Ecto neural progenitor cell (in vitro differentiated cells): ENCODE data around the gene VEPH1.
"Not testable (repeated sequence)": the region's sequence is repeated elsewhere in the genome, so short reads cannot be mapped to it uniquely, and the experiment has no call there.

Source experiments
- DNase-seq: peaks from one replicate; pipeline ENCODE4 v3.0.0-alpha.2; 2018; ENCODE audit warnings: low spot score

The VEPH1 gene

GRCh38 chr3:157387708-157388435 lies 115.3 kb downstream of the VEPH1 start:
- DNase-seq: no peak

- DNase-seq: no peak
These were observed 118.7 kb downstream of the VEPH1 start for GRCh38 chr3:157384491-157384890.

GRCh38 chr3:157384031-157384430 lies 119.2 kb downstream of the VEPH1 start:
- no peak for DNase-seq

- DNase-seq: no peak
These were observed 121.6 kb downstream of the VEPH1 start for GRCh38 chr3:157381606-157382005.

GRCh38 chr3:157379525-157380140 lies 123.6 kb downstream of the VEPH1 start:
- DNase-seq: no peak

- DNase-seq: no peak
These were observed 126.5 kb downstream of the VEPH1 start for GRCh38 chr3:157376603-157377300.

GRCh38 chr3:157375342-157375986 lies 127.8 kb downstream of the VEPH1 start:
- DNase-seq: no peak

- DNase-seq: no peak
These were observed 128.3 kb downstream of the VEPH1 start for GRCh38 chr3:157374933-157375332.

GRCh38 chr3:157373783-157374182 lies 129.4 kb downstream of the VEPH1 start:
- no peak for DNase-seq

- no peak for DNase-seq
These were observed 132.3 kb downstream of the VEPH1 start for GRCh38 chr3:157370867-157371266.

GRCh38 chr3:157369727-157370421 lies 133.3 kb downstream of the VEPH1 start:
- DNase-seq: no peak

- no peak for DNase-seq
These were observed 135.0 kb downstream of the VEPH1 start for GRCh38 chr3:157368171-157368570.

GRCh38 chr3:157363393-157363792 lies 139.8 kb downstream of the VEPH1 start:
- no peak for DNase-seq

- DNase-seq: no peak
These were observed 140.9 kb downstream of the VEPH1 start for GRCh38 chr3:157362348-157362747.

GRCh38 chr3:157360044-157360443 lies 143.2 kb downstream of the VEPH1 start:
- DNase-seq: no peak

- DNase-seq: no peak
These were observed 146.7 kb downstream of the VEPH1 start for GRCh38 chr3:157356541-157356940.

- DNase-seq: no peak
These were observed 147.9 kb downstream of the VEPH1 start for GRCh38 chr3:157355276-157355675.

GRCh38 chr3:157354722-157355121 lies 148.5 kb downstream of the VEPH1 start:
- no peak for DNase-seq

- no peak for DNase-seq
These were observed 149.0 kb downstream of the VEPH1 start for GRCh38 chr3:157354254-157354653.

GRCh38 chr3:157353652-157354051 lies 149.6 kb downstream of the VEPH1 start:
- no peak for DNase-seq

GRCh38 chr3:157351981-157352380 lies 151.2 kb downstream of the VEPH1 start:
- no peak for DNase-seq

- DNase-seq: not testable (repeated sequence)
These were observed 152.6 kb downstream of the VEPH1 start for GRCh38 chr3:157350651-157351050.
